Activated naive CD4-positive, alpha-beta T cell treated with anti-CD3 and anti-CD28 coated beads, Interleukin-2, amount 10 ng/mL, durations not matched to agents 5 hours and 36 hours (primary cell): Measurements from ENCODE around the gene CMBL. TPM values are rescaled to one million over a fixed set of nuclear protein-coding genes. Genes with fewer than 3 reads are reported as not detected.

Source experiments
- total RNA-seq, 2 experiments: library from RNA; stranded (reverse); gene quantifications; one replicate each; pipeline ENCODE4 v1.2.3, GENCODE V29; 2021

CMBL gene
- 1 to 10 TPM; 2.1 to 2.2 TPM for total RNA-seq

DNA sequence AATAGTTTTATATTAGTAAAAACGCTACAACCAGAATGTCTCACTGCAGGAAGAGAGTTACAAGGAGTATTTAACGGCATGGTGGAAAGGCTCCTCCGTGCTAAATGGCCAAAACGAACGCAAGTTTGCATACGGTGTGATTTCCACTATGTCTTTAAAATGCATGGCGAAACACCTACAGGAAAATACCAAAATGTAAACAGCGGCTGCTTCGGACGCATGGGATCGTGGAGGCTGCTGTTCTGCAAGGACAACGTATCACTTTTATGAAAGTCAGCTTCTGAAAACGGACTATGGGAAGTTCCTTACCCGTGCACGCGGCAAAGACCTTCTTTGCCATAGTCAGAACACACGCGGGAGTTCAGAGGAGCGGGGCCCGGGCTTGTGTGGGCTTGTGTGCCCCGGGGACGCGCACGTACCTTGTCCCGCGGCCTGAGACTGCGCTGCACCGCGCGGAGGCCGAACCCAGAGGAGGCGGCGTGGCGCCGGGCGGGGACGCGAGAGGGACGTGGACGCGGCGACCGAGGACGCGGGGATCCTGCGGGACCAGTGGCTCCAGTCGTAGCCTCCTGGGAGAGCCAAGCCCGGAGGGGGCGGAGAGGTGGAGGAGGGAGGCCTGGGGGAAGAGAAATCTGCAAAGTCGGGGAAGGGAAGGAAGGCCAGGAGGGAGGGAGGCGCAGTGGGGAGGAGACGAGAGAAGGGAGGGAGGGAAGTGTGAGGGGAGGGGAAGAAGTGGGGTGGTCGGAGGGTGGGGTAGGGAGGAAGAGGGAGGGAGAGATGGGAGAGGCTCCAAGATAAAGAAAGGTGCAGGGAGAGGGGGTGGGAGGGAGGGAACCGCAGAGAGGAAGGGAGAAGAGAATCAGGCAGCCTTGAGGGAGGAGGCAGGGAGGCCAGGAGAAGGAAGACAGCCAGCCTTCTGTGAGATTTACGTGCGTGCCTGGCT is at the start of gene CMBL:
TSS of gene CMBL (minus strand) at position 697 of the 943 bp plus-strand sequence. CDS start 17,140 bp downstream, outside the sequence.

DNA sequence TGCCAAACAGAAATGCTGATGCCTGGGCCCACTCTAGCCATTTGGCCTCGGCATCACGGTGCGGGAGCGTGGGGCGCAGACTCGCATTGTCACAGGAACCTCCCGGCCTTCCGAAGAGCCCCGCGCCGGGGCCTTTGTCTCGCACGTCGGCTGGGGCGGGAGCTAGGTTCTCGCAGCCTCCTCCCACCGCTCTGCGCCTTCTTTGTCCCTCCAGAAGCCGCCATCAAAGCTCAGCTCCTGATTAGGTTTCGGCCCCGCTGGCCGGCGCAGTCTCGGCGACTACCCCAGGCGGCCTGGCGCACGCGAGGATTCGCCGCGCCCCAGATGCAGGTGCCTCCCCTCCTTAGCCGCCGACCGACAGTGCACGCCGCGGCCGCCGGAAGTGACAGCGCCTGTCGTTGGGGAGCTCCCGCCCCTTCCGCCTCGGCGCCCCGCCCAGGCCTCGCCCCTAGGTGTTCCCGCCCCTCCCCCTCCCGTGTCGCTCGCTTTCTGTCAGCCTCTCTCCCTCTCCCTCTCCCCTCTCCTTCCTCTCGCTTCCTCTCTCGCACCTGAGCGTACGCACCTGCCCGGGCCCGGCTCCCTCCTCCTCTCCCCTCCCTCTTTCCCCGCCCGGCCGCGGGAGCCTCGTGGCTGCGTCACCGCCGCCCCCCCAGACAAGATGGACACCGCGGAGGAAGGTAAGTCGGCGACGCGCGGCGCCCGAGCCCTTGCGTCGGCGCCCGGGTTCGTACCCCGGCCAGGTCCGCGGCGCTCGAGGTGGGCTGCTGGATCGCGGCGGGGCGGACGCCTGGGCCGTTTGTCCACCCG is 45.7 kb upstream of the CMBL start, which contains the start of gene MARCHF6:
TSS of gene MARCHF6 (plus strand) at position 455 of the 807 bp plus-strand sequence. CDS start at position 659, 204 bp downstream.

DNA sequence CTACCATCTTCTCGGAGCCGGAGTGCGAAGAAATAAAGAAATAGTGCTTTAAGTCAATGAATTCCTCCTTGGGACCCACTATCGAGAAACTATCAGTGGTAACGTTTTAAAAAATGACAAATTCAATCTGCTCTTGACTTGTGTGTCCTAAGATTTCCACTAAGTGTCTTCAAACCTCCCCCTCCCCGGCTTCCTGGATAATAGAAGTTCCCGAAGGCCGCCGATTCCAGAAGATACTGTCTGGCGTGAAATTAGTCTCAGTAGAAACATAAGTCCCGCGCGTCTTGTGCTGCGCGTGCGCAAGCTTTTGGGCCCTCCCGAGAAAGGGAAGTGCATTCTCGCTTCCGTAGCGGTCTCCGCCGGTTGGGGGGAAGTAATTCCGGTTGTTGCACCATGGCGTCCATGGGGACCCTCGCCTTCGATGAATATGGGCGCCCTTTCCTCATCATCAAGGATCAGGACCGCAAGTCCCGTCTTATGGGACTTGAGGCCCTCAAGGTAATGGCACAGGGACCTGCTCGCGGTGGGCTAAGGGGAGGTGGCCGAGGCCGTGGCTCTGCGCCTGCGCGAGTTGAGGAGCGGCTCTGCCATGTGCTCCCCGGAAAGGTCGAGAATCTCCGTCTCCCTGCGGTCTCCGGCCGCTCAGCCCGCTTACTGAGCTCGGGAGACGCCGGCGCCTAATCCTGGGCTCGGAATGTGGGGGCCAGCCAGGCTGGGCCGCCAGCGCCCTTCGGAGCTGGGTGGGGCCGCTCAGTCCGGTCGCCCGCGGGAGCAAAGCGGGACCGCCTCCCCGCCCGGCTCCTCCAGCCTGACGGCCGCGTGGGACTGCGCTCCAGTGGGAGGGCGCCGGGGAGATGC is 57.5 kb downstream of the CMBL start, which contains the start of gene CCT5:
TSS of gene CCT5 (plus strand) at position 333 of the 858 bp plus-strand sequence. CDS start at position 394, 61 bp downstream.

Other genes with a start within 250 kb of the CMBL start
- 10 to 100 TPM; 15.4 to 15.6 TPM for gene ATPSCKMT, start 58.0 kb downstream of the CMBL start, total RNA-seq
- 100 to 1,000 TPM; 188 to 193 TPM for gene CCT5, start 57.6 kb downstream of the CMBL start, total RNA-seq
- gene MARCHF6, start 45.8 kb upstream of the CMBL start, total RNA-seq: 100 to 1,000 TPM; 106 to 109 TPM
- gene ROPN1L, start 134.0 kb upstream of the CMBL start, total RNA-seq: 1 to 10 TPM; 4.2 to 4.6 TPM